ENCODE measurements around the gene NACA. TPM values are rescaled to one million over a fixed set of nuclear protein-coding genes. Genes with fewer than 3 reads are reported as not detected.
"Not testable (repeated sequence)": the region's sequence is repeated elsewhere in the genome, so short reads cannot be mapped to it uniquely, and the experiment has no call there.

Gene NACA
- total RNA-seq, result 942 and 963 TPM in 2 replicates

GRCh38 chr12:56724972-56725722 lies at the start of gene NACA:
NACA (minus strand) TSS chr12:56725299; CDS start chr12:56724521, 778 bp downstream.
- intact Hi-C loops (cut with micrococcal nuclease), result loop anchor here (1.0 to 2.0 kb wide), 10 partner anchors 27 to 1027 kb away; partner anchors contain the start of genes CDK4, DDIT3, PRIM1 and PTGES3
- peaks cover 48% of the 10 kb centered on the region for H3K4me1 Mint-ChIP-seq (ENCODE audit: low read depth)
- peak; percentile 98 for DNase-seq (ENCODE audit: low spot score)
- H3K36me3 Mint-ChIP-seq (ENCODE audit: low read depth), result peaks cover 54% of the 10 kb centered on the region
- H3K4me3 Mint-ChIP-seq, result peak within 1 kb of the TSS; percentile 91
- peaks cover 1% of the 10 kb centered on the region for H3K27me3 Mint-ChIP-seq (ENCODE audit: insufficient read depth)
- peak within 1 kb of the TSS; percentile 91 for H3K27ac Mint-ChIP-seq
- no peaks in the 10 kb centered on the region for H3K9me3 Mint-ChIP-seq

- H3K27me3 Mint-ChIP-seq (ENCODE audit: insufficient read depth), result peaks cover under 1% of the 10 kb centered on the region
- no peak for DNase-seq (ENCODE audit: low spot score)
- no peak overlapping the region for H3K27ac Mint-ChIP-seq
- no peaks in the 10 kb centered on the region for H3K4me1 Mint-ChIP-seq (ENCODE audit: low read depth)
- no peaks in the 10 kb centered on the region for H3K9me3 Mint-ChIP-seq
- H3K4me3 Mint-ChIP-seq, result no peak overlapping the region
- intact Hi-C loops (cut with micrococcal nuclease), result no loop called here
- H3K36me3 Mint-ChIP-seq (ENCODE audit: low read depth), result no peaks in the 10 kb centered on the region
These were observed 48.0 kb upstream of the NACA start for GRCh38 chr12:56773113-56773512.

- no peaks in the 10 kb centered on the region for H3K27me3 Mint-ChIP-seq (ENCODE audit: insufficient read depth)
- no peak overlapping the region for H3K27ac Mint-ChIP-seq
- no peaks in the 10 kb centered on the region for H3K4me1 Mint-ChIP-seq (ENCODE audit: low read depth)
- no peaks in the 10 kb centered on the region for H3K36me3 Mint-ChIP-seq (ENCODE audit: low read depth)
- intact Hi-C loops (cut with micrococcal nuclease), result no loop called here
- no peaks in the 10 kb centered on the region for H3K9me3 Mint-ChIP-seq
- H3K4me3 Mint-ChIP-seq, result no peak overlapping the region
- no peak for DNase-seq (ENCODE audit: low spot score)
These were observed 47.5 kb upstream of the NACA start for GRCh38 chr12:56772625-56773024.

GRCh38 chr12:56769868-56770267 lies 44.8 kb upstream of the NACA start:
- Mint-ChIP-seq H3K9me3 (no peaks in the 10 kb centered on the region), H3K36me3 (ENCODE audit: low read depth) (no peaks in the 10 kb centered on the region), H3K4me3 (no peak overlapping the region), H3K27ac (no peak overlapping the region), H3K27me3 (ENCODE audit: insufficient read depth) (no peaks in the 10 kb centered on the region), H3K4me1 (ENCODE audit: low read depth) (no peaks in the 10 kb centered on the region)
- intact Hi-C loops (cut with micrococcal nuclease), result no loop called here
- no peak for DNase-seq (ENCODE audit: low spot score)

- Mint-ChIP-seq H3K9me3 (no peaks in the 10 kb centered on the region), H3K4me1 (ENCODE audit: low read depth) (no peaks in the 10 kb centered on the region), H3K27ac (no peak overlapping the region), H3K36me3 (ENCODE audit: low read depth) (no peaks in the 10 kb centered on the region), H3K4me3 (no peak overlapping the region), H3K27me3 (ENCODE audit: insufficient read depth) (no peaks in the 10 kb centered on the region)
- no peak for DNase-seq (ENCODE audit: low spot score)
- intact Hi-C loops (cut with micrococcal nuclease), result no loop called here
These were observed 43.3 kb upstream of the NACA start for GRCh38 chr12:56768424-56768823.

GRCh38 chr12:56766535-56766934 lies 41.4 kb upstream of the NACA start:
- Mint-ChIP-seq H3K36me3 (ENCODE audit: low read depth) (no peaks in the 10 kb centered on the region), H3K27ac (no peak overlapping the region), H3K4me3 (no peak overlapping the region), H3K27me3 (ENCODE audit: insufficient read depth) (peaks cover 3% of the 10 kb centered on the region), H3K9me3 (no peaks in the 10 kb centered on the region), H3K4me1 (ENCODE audit: low read depth) (no peaks in the 10 kb centered on the region)
- intact Hi-C loops (cut with micrococcal nuclease), result no loop called here
- no peak for DNase-seq (ENCODE audit: low spot score)

GRCh38 chr12:56763753-56764657 lies 38.9 kb upstream of the NACA start:
- intact Hi-C loops (cut with micrococcal nuclease), result no loop called here
- H3K4me1 Mint-ChIP-seq (ENCODE audit: low read depth), result no peaks in the 10 kb centered on the region
- H3K27me3 Mint-ChIP-seq (ENCODE audit: insufficient read depth), result peaks cover 7% of the 10 kb centered on the region
- H3K27ac Mint-ChIP-seq, result no peak overlapping the region
- H3K36me3 Mint-ChIP-seq (ENCODE audit: low read depth), result no peaks in the 10 kb centered on the region
- no peak overlapping the region for H3K4me3 Mint-ChIP-seq
- no peaks in the 10 kb centered on the region for H3K9me3 Mint-ChIP-seq
- no peak for DNase-seq (ENCODE audit: low spot score)

- intact Hi-C loops (cut with micrococcal nuclease), result no loop called here
- no peak overlapping the region for H3K27ac Mint-ChIP-seq
- H3K9me3 Mint-ChIP-seq, result no peaks in the 10 kb centered on the region
- peaks cover 2% of the 10 kb centered on the region for H3K4me1 Mint-ChIP-seq (ENCODE audit: low read depth)
- H3K4me3 Mint-ChIP-seq, result no peak overlapping the region
- peaks cover 11% of the 10 kb centered on the region for H3K27me3 Mint-ChIP-seq (ENCODE audit: insufficient read depth)
- DNase-seq (ENCODE audit: low spot score), result no peak
- H3K36me3 Mint-ChIP-seq (ENCODE audit: low read depth), result no peaks in the 10 kb centered on the region
These were observed 36.7 kb upstream of the NACA start for GRCh38 chr12:56761812-56762211.

- no peak overlapping the region for H3K4me3 Mint-ChIP-seq
These were observed 35.4 kb upstream of the NACA start for GRCh38 chr12:56760460-56760859.

GRCh38 chr12:56759263-56759908 lies 34.3 kb upstream of the NACA start:
- intact Hi-C loops (cut with micrococcal nuclease), result loop anchor here (5.0 kb wide), 1 partner anchor 78 kb away; no protein-coding TSS in a partner anchor
- H3K4me3 Mint-ChIP-seq, result no peak overlapping the region
- H3K27me3 Mint-ChIP-seq (ENCODE audit: insufficient read depth), result peaks cover 11% of the 10 kb centered on the region
- no peak for DNase-seq (ENCODE audit: low spot score)
- no peaks in the 10 kb centered on the region for H3K36me3 Mint-ChIP-seq (ENCODE audit: low read depth)
- no peak overlapping the region for H3K27ac Mint-ChIP-seq
- H3K9me3 Mint-ChIP-seq, result no peaks in the 10 kb centered on the region
- H3K4me1 Mint-ChIP-seq (ENCODE audit: low read depth), result peaks cover 4% of the 10 kb centered on the region

More at GRCh38 chr12:56760460-56760859, 35.4 kb upstream of the NACA start:
- Mint-ChIP-seq H3K9me3 (no peaks in the 10 kb centered on the region), H3K27me3 (ENCODE audit: insufficient read depth) (peaks cover 11% of the 10 kb centered on the region), H3K27ac (no peak overlapping the region), H3K36me3 (ENCODE audit: low read depth) (no peaks in the 10 kb centered on the region), H3K4me1 (ENCODE audit: low read depth) (peaks cover 4% of the 10 kb centered on the region)
- intact Hi-C loops (cut with micrococcal nuclease), result no loop called here
- no peak for DNase-seq (ENCODE audit: low spot score)

GRCh38 chr12:56758728-56759262 lies 33.7 kb upstream of the NACA start:
- no peak for DNase-seq (ENCODE audit: low spot score)
- Mint-ChIP-seq H3K36me3 (ENCODE audit: low read depth) (no peaks in the 10 kb centered on the region), H3K4me1 (ENCODE audit: low read depth) (peaks cover 4% of the 10 kb centered on the region), H3K9me3 (no peaks in the 10 kb centered on the region), H3K4me3 (no peak overlapping the region), H3K27ac (no peak overlapping the region), H3K27me3 (ENCODE audit: insufficient read depth) (peaks cover 11% of the 10 kb centered on the region)
- intact Hi-C loops (cut with micrococcal nuclease), result loop anchor here (5.0 kb wide), 1 partner anchor 79 kb away; no protein-coding TSS in a partner anchor

GRCh38 chr12:56757971-56758370 lies 32.9 kb upstream of the NACA start:
- not testable (repeated sequence) for DNase-seq (ENCODE audit: low spot score); H3K9me3 Mint-ChIP-seq; H3K27me3 Mint-ChIP-seq (ENCODE audit: insufficient read depth); H3K4me3 Mint-ChIP-seq; H3K36me3 Mint-ChIP-seq (ENCODE audit: low read depth); H3K27ac Mint-ChIP-seq; H3K4me1 Mint-ChIP-seq (ENCODE audit: low read depth)
- intact Hi-C loops (cut with micrococcal nuclease), result loop anchor here (1.0 to 5.0 kb wide), 7 partner anchors 79 to 425 kb away; partner anchors contain the start of gene ZBTB39

Data from activated T-helper 1 cell treated with anti-CD3 and anti-CD28 coated beads, Interleukin-12 subunit alpha, Interleukin-12 subunit beta, Interleukin-2, Interleukin-4 antibody, amounts not matched to agents 30 ng/mL and 10 ng/mL and 1 ng/mL, durations not matched to agents 14 hours and 24 hours and 36 hours (primary cell).